ENCODE results near the gene ICAM1. TPM values are rescaled to one million over a fixed set of nuclear protein-coding genes. Genes with fewer than 3 reads are reported as not detected.

ICAM1 gene, protein sequence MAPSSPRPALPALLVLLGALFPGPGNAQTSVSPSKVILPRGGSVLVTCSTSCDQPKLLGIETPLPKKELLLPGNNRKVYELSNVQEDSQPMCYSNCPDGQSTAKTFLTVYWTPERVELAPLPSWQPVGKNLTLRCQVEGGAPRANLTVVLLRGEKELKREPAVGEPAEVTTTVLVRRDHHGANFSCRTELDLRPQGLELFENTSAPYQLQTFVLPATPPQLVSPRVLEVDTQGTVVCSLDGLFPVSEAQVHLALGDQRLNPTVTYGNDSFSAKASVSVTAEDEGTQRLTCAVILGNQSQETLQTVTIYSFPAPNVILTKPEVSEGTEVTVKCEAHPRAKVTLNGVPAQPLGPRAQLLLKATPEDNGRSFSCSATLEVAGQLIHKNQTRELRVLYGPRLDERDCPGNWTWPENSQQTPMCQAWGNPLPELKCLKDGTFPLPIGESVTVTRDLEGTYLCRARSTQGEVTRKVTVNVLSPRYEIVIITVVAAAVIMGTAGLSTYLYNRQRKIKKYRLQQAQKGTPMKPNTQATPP
- 9.2 and 25.2 TPM in 2 replicates for total RNA-seq

GRCh38 chr19:10270616-10271394 is at the start of gene ICAM1:
Gene ICAM1, plus strand, starts transcription at chr19:10271120. Its CDS starts 40 bp downstream, at chr19:10271160.

GRCh38 chr19:10230861-10231611 is 39.9 kb upstream of the ICAM1 start, which contains the start of gene S1PR2:
Gene S1PR2, minus strand, starts transcription at chr19:10231331. Its CDS starts 6,426 bp downstream, at chr19:10224905.

GRCh38 chr19:10251792-10252694 is 18.9 kb upstream of the ICAM1 start, which contains the start of gene MRPL4:
Gene MRPL4, plus strand, starts transcription at chr19:10252214. Its CDS starts 40 bp downstream, at chr19:10252254.

DNA sequence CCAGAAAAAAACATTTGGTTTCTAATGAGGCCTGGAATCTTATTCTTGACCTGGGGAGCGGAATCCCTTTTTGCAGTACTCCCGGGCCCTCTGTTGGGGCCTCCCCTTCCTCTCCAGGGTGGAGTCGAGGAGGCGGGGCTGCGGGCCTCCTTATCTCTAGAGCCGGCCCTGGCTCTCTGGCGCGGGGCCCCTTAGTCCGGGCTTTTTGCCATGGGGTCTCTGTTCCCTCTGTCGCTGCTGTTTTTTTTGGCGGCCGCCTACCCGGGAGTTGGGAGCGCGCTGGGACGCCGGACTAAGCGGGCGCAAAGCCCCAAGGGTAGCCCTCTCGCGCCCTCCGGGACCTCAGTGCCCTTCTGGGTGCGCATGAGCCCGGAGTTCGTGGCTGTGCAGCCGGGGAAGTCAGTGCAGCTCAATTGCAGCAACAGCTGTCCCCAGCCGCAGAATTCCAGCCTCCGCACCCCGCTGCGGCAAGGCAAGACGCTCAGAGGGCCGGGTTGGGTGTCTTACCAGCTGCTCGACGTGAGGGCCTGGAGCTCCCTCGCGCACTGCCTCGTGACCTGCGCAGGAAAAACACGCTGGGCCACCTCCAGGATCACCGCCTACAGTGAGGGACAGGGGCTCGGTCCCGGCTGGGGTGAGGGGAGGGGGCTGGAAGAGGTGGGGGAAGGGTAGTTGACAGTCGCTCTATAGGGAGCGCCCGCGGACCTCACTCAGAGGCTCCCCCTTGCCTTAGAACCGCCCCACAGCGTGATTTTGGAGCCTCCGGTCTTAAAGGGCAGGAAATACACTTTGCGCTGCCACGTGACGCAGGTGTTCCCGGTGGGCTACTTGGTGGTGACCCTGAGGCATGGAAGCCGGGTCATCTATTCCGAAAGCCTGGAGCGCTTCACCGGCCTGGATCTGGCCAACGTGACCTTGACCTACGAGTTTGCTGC is 16.1 kb downstream of the ICAM1 start, which contains the start of gene ICAM4:
Gene ICAM4, plus strand, starts transcription at position 153 of the 935 bp plus-strand sequence. Its CDS starts 58 bp downstream, at position 211.

DNA sequence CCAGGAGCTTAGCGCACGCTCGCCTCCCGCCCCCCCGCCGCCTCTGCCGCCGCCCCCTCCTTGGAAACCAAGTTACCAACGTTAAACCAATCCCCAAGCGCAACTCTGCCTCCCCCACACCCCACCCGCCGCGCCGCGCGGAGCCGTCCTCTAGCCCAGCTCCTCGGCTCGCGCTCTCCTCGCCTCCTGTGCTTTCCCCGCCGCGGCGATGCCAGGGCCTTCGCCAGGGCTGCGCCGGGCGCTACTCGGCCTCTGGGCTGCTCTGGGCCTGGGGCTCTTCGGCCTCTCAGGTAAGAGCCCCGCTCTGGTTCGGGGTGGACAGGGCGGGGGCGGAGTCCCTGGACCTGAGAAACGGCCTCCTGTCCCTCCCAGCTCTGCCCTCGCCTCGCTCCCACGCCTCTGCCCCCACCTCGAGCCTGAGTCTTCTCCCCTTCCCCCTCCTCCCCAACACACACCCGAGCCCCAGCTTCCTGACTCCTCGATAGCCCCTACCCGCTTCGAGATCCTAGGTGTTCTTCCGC is 19.0 kb downstream of the ICAM1 start, which contains the start of gene ICAM5:
Gene ICAM5, plus strand, starts transcription at position 117 of the 521 bp plus-strand sequence. Its CDS starts 92 bp downstream, at position 209.

GRCh38 chr19:10309423-10309822 is 38.5 kb downstream of the ICAM1 start, which contains the start of gene ZGLP1:
Gene ZGLP1, minus strand, starts transcription at chr19:10309815.

GRCh38 chr19:10315335-10316214 is 44.7 kb downstream of the ICAM1 start, which contains the start of gene FDX2:
Gene FDX2, minus strand, starts transcription at chr19:10316015. Its CDS starts 19 bp downstream, at chr19:10315996.

DNA sequence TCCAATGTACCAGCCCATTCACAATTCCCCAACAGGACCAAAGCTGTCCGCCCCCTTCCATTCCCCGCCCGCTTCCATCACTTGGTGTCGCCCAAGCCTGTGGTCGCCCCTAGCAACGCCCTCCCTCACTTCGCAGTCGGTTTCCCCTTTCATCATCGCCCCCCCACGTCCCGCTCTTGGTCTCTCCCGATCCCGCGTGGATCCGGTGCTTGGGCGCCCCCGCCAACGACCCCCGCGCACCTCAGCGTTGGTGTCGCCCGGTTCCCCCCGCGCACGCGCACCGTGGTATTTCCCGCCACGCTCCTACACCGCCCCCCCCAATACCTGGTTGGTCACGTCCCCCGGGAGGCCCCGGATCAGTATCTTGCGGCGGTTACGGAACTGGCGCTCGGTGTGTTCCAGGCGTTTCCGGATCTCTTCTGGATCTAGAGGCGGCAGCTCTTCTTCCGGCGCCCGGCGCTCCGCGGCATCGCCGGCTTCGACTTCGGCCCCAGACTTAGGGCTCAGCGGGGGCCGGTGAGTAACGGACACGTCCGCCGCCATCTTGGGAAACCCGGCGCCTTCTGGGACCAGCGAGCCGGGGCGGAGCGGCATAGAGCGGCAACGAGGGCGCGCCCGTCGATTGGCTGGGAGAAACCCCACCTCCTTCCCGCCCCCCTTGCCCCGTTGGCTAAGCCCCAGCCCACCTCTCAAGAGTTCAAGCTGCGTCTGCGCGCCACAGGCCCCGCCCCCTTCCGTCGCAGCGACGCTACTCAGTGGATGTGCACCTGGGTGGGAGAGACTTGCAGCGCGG is 62.2 kb downstream of the ICAM1 start, which contains the start of gene RAVER1:
Gene RAVER1, minus strand, starts transcription at position 565 of the 793 bp plus-strand sequence. Its CDS starts 22 bp downstream, at position 543.

Small RNA genes within 50 kb of the gene (small RNA-seq; reads per million reads assigned to genes)
- gene AC011511.1: not detected
- gene AC011511.4: not detected
- 1.5 reads per million, percentile 35 among the genes with 10 or more reads in this experiment for gene MIR4322

Other genes with a start within 250 kb of the ICAM1 start
- 36.5 and 36.8 TPM in 2 replicates for gene SHFL, start 184.8 kb upstream of the ICAM1 start, total RNA-seq
- gene ANGPTL6, start 168.4 kb upstream of the ICAM1 start, total RNA-seq: not detected in 2 replicates
- 33.8 and 38.9 TPM in 2 replicates for gene PPAN, start 164.8 kb upstream of the ICAM1 start, total RNA-seq
- gene P2RY11, start 159.4 kb upstream of the ICAM1 start, total RNA-seq: 3.8 and 3.9 TPM in 2 replicates
- gene EIF3G, start 151.2 kb upstream of the ICAM1 start, total RNA-seq: 213 and 274 TPM in 2 replicates
- gene DNMT1, start 76.2 kb upstream of the ICAM1 start, total RNA-seq: 28.9 and 36.7 TPM in 2 replicates
- 32.9 and 33.5 TPM in 2 replicates for gene S1PR2, start 39.8 kb upstream of the ICAM1 start, total RNA-seq
- 45.6 and 59.9 TPM in 2 replicates for gene MRPL4, start 18.9 kb upstream of the ICAM1 start, total RNA-seq
- gene ICAM4, start 15.8 kb downstream of the ICAM1 start, total RNA-seq: 0.24 and 0.32 TPM in 2 replicates
- gene ICAM5, start 18.8 kb downstream of the ICAM1 start, total RNA-seq: 1.5 TPM in 1 of 2 replicates, not detected in the other
- 0.81 and 1.8 TPM in 2 replicates for gene ZGLP1, start 38.7 kb downstream of the ICAM1 start, total RNA-seq
- gene FDX2, start 44.9 kb downstream of the ICAM1 start, total RNA-seq: 14.1 and 16.0 TPM in 2 replicates
- gene RAVER1, start 62.4 kb downstream of the ICAM1 start, total RNA-seq: 12.0 and 14.6 TPM in 2 replicates
- 1.3 and 2.6 TPM in 2 replicates for gene ICAM3, start 68.5 kb downstream of the ICAM1 start, total RNA-seq
- 50.0 and 77.2 TPM in 2 replicates for gene TYK2, start 109.5 kb downstream of the ICAM1 start, total RNA-seq
- 114 and 132 TPM in 2 replicates for gene CDC37, start 132.4 kb downstream of the ICAM1 start, total RNA-seq
- 7.4 and 8.6 TPM in 2 replicates for gene PDE4A, start 149.4 kb downstream of the ICAM1 start, total RNA-seq
- gene KEAP1, start 232.2 kb downstream of the ICAM1 start, total RNA-seq: 68.0 and 79.0 TPM in 2 replicates
- not detected in 2 replicates for gene S1PR5, start 246.3 kb downstream of the ICAM1 start, total RNA-seq